C1 segment of cervical spinal cord (tissue), 14 donors: ENCODE results near the gene FBXW2.
"Not testable (repeated sequence)": the region's sequence is repeated elsewhere in the genome, so short reads cannot be mapped to it uniquely, and the experiment has no call there.

Source experiments
- DNase-seq, 14 donors: peaks; one replicate each; lab custom pipeline; 2025; lab: John Stamatoyannopoulos, UW

The FBXW2 gene

GRCh38 chr9:120779227-120779626 is 14.0 kb downstream of the FBXW2 start:
- DNase-seq, result no peak

GRCh38 chr9:120778758-120779157 is 14.5 kb downstream of the FBXW2 start:
- DNase-seq, result no peak

GRCh38 chr9:120777229-120777628 is 16.0 kb downstream of the FBXW2 start:
- no peak for DNase-seq

GRCh38 chr9:120776788-120777187 is 16.4 kb downstream of the FBXW2 start:
- DNase-seq, result no peak

GRCh38 chr9:120775859-120776258 is 17.4 kb downstream of the FBXW2 start:
- DNase-seq, result no peak

- DNase-seq, result no peak
Measured at GRCh38 chr9:120774719-120775118, 18.5 kb downstream of the FBXW2 start.

- no peak for DNase-seq
Measured at GRCh38 chr9:120773256-120773655, 20.0 kb downstream of the FBXW2 start.

GRCh38 chr9:120770931-120771330 is 22.3 kb downstream of the FBXW2 start:
- no peak for DNase-seq

- no peak for DNase-seq
Measured at GRCh38 chr9:120768886-120769285, 24.3 kb downstream of the FBXW2 start.

GRCh38 chr9:120768247-120768646 is 25.0 kb downstream of the FBXW2 start:
- no peak for DNase-seq

- no peak for DNase-seq
Measured at GRCh38 chr9:120767451-120767850, 25.8 kb downstream of the FBXW2 start.

GRCh38 chr9:120765910-120766425 is 27.2 kb downstream of the FBXW2 start:
- DNase-seq, result no peak

- DNase-seq, result no peak
Measured at GRCh38 chr9:120764476-120764875, 28.7 kb downstream of the FBXW2 start.

- no peak for DNase-seq
Measured at GRCh38 chr9:120761006-120761405, 32.2 kb downstream of the FBXW2 start.

GRCh38 chr9:120759755-120760400 is 33.3 kb downstream of the FBXW2 start:
- no peak for DNase-seq

GRCh38 chr9:120758544-120758943 is 34.7 kb downstream of the FBXW2 start:
- no peak for DNase-seq

- DNase-seq, result no peak
Measured at GRCh38 chr9:120757026-120757913, 35.9 kb downstream of the FBXW2 start.

GRCh38 chr9:120756531-120756930 is 36.7 kb downstream of the FBXW2 start:
- DNase-seq, result no peak

- DNase-seq, result peak in 9 of 14 donors; percentile 4 to 67 (median 14)
Measured at GRCh38 chr9:120755810-120756434, 37.3 kb downstream of the FBXW2 start.

- DNase-seq, result no peak
Measured at GRCh38 chr9:120755044-120755443, 38.2 kb downstream of the FBXW2 start.

- DNase-seq, result no peak
Measured at GRCh38 chr9:120750421-120750820, 42.8 kb downstream of the FBXW2 start.

- not testable (repeated sequence) for DNase-seq
Measured at GRCh38 chr9:120746366-120746765, 46.9 kb downstream of the FBXW2 start.
